OCI-LY3 (cell line): ENCODE data around the gene GNAI1.

ENCODE experiments used
- H2AFZ ChIP-seq: fragments of 200-600, 300-600 bp; shearing (Covaris generic); 2 replicates; pipeline ENCODE4 v1.6.0; 2014; ENCODE audit warnings: antibody characterized with exemption, low read depth, low read length
- H3K27ac ChIP-seq: fragments of 200-600, 300-600 bp; sonication (generic); 2 replicates; pipeline ENCODE4 v1.5.1; 2014; ENCODE audit warnings: mild to moderate bottlenecking, low read length, moderate library complexity, mixed read lengths
- H3K27me3 ChIP-seq: fragments of 200-600, 300-600 bp; sonication (generic); 2 replicates; pipeline ENCODE4 v1.6.1; 2014; ENCODE audit warnings: low read depth, low read length, mixed read lengths
- H3K36me3 ChIP-seq: fragments of 200-600, 300-600 bp; sonication (generic); replicated peaks from 2 replicates; pipeline ENCODE3; 2014; ENCODE audit warnings: low read depth, low read length, mixed read lengths
- H3K4me1 ChIP-seq: fragments of 300-600, 200-600 bp; sonication (generic); 2 replicates; pipeline ENCODE4 v1.6.1; 2014; ENCODE audit warnings: low read length, mixed read lengths
- H3K4me2 ChIP-seq: fragments of 200-600, 300-600 bp; sonication (generic); 2 replicates; pipeline ENCODE4 v1.6.1; 2014; ENCODE audit warnings: low read length, mixed read lengths
- H3K4me3 ChIP-seq: fragments of 300-600, 200-600 bp; sonication (generic); 2 replicates; pipeline ENCODE4 v1.5.1; 2014; ENCODE audit warnings: antibody characterized with exemption, mild to moderate bottlenecking, low read length, moderate library complexity
- H3K79me2 ChIP-seq: fragments of 300-600, 200-600 bp; shearing (Covaris generic); 2 replicates; pipeline ENCODE4 v1.6.1; 2014; ENCODE audit warnings: mild to moderate bottlenecking, low read length, mixed read lengths
- H3K9ac ChIP-seq: fragments of 300-600, 200-600 bp; shearing (Covaris generic); 2 replicates; pipeline ENCODE4 v1.6.0; 2014; ENCODE audit warnings: mild to moderate bottlenecking, low read length, moderate library complexity
- H3K9me3 ChIP-seq: fragments of 200-600, 300-600 bp; shearing (Covaris generic); 2 replicates; pipeline ENCODE4 v1.6.1; 2014; ENCODE audit warnings: low read length, mixed read lengths; ENCODE audit not compliant: insufficient read depth
- H4K20me1 ChIP-seq: fragments of 200-600, 300-600 bp; sonication (generic); 2 replicates; pipeline ENCODE4 v1.6.1; 2016; ENCODE audit warnings: low read length, mixed read lengths; ENCODE audit not compliant: insufficient read depth
- CTCF ChIP-seq: fragments of 200-600, 300-600 bp; sonication (generic); IDR thresholded peaks from 2 replicates; pipeline ENCODE4 v1.5.1; 2014; ENCODE audit warnings: antibody characterized with exemption, low read length, low read depth
- EZH2phosphoT487 ChIP-seq: fragments of 200-600 bp; shearing (Covaris generic); IDR thresholded peaks from 2 replicates; pipeline ENCODE4 v1.6.1; 2018; ENCODE audit warnings: antibody characterized with exemption, mixed run types, low read depth

Gene GNAI1

DNA sequence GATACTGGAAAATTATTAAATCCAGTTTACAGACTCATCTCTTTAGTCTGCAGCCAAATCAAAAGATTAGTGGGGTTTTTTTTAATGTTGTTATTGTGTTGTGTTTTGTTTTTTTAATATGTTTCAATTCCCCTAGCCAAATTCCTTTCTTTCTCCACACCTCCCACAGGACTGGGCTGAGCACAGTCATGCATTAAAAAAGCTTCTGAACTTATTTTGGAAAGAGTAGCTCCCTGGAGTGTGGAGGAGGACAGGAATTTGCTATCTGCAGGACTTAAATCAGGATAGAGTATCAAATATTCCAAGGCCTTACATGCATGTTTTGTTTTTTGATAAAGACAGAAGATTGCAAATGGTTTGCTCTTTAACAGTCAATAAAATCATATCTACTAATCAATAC, 90.7 kb downstream of the GNAI1 start:
- TF ChIP-seq CTCF (no peak), EZH2phosphoT487 (no peak)
- Histone ChIP-seq H3K9ac (no peak overlapping the region), H3K4me1 (no peaks in the 10 kb centered on the region), H3K9me3 (no peaks in the 10 kb centered on the region), H2AFZ (no peak overlapping the region), H3K27me3 (no peaks in the 10 kb centered on the region), H4K20me1 (no peaks in the 10 kb centered on the region), H3K4me2 (no peak overlapping the region), H3K4me3 (no peak overlapping the region), H3K27ac (no peak overlapping the region), H3K79me2 (no peaks in the 10 kb centered on the region), H3K36me3 (no peaks in the 10 kb centered on the region)

- H2AFZ ChIP-seq: no peak overlapping the region
- H3K9me3 ChIP-seq: no peaks in the 10 kb centered on the region
- H3K4me3 ChIP-seq: no peak overlapping the region
- H3K36me3 ChIP-seq: no peaks in the 10 kb centered on the region
- no peaks in the 10 kb centered on the region for H3K27me3 ChIP-seq
- H3K79me2 ChIP-seq: no peaks in the 10 kb centered on the region
- no peak for TF ChIP-seq EZH2phosphoT487
- TF ChIP-seq CTCF: no peak
- no peak overlapping the region for H3K9ac ChIP-seq
- H3K4me2 ChIP-seq: no peak overlapping the region
- no peaks in the 10 kb centered on the region for H3K4me1 ChIP-seq
- no peaks in the 10 kb centered on the region for H4K20me1 ChIP-seq
- no peak overlapping the region for H3K27ac ChIP-seq
These were observed 92.0 kb downstream of the GNAI1 start for GRCh38 chr7:80226629-80227028.

DNA sequence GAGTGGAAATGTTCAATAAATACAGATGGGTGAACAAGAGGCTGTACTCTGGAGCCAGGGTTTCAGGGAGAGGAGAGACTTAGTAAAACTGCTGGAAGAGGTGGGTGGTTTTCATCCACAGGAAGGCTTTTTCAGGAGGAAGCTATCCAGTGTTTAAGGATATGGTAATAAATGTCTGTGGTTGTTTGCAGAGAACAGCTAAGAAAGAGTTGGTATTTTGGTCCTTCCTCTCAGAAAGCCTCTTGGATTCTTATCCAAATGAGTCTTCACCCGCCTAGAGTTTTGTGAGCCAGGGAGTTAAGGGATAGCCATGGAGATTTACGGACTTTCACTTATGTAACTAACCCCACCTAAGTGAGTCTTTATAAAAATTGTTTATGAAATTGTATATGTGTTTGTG, 95.7 kb downstream of the GNAI1 start:
- no peak overlapping the region for H3K9ac ChIP-seq
- no peak overlapping the region for H3K4me3 ChIP-seq
- no peak overlapping the region for H3K4me2 ChIP-seq
- no peaks in the 10 kb centered on the region for H3K79me2 ChIP-seq
- no peaks in the 10 kb centered on the region for H3K36me3 ChIP-seq
- H3K27ac ChIP-seq: no peak overlapping the region
- TF ChIP-seq EZH2phosphoT487: no peak
- no peaks in the 10 kb centered on the region for H3K9me3 ChIP-seq
- H2AFZ ChIP-seq: no peak overlapping the region
- H3K27me3 ChIP-seq: no peaks in the 10 kb centered on the region
- H4K20me1 ChIP-seq: no peaks in the 10 kb centered on the region
- no peaks in the 10 kb centered on the region for H3K4me1 ChIP-seq

DNA sequence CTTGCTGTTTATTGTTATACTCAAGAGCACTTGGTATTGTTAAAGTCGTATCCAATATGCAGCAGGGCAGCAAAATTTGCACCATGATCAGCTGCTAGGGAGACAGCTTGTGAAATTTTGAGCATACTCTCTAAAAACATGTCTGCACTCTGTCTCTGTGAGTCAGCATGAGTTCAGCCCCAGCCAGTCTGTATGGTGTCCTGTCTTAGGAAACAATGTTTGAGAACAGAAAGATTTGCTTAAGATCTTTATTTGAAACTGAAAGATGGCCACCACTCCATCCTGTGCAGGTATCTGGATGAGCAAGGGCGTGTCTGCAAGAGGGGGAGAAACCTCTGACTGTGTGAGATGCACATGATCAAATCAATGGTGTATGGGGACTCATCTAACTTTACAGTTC, 97.1 kb downstream of the GNAI1 start:
- TF ChIP-seq CTCF: no peak
- TF ChIP-seq EZH2phosphoT487: no peak
- H3K9me3 ChIP-seq: no peaks in the 10 kb centered on the region
- no peak overlapping the region for H3K27ac ChIP-seq
- no peaks in the 10 kb centered on the region for H4K20me1 ChIP-seq
- no peak overlapping the region for H3K9ac ChIP-seq
- H3K4me1 ChIP-seq: no peaks in the 10 kb centered on the region
- H3K36me3 ChIP-seq: no peaks in the 10 kb centered on the region
- H3K79me2 ChIP-seq: no peaks in the 10 kb centered on the region
- no peak overlapping the region for H3K4me3 ChIP-seq
- H3K4me2 ChIP-seq: no peak overlapping the region
- H2AFZ ChIP-seq: no peak overlapping the region
- no peaks in the 10 kb centered on the region for H3K27me3 ChIP-seq
